CD4-positive, alpha-beta memory T cell (primary cell): ENCODE measurements around the gene PXDC1. TPM values are rescaled to one million over a fixed set of nuclear protein-coding genes. Genes with fewer than 3 reads are reported as not detected.

Experiments used
- CTCF ChIA-PET: fragments of 350-600 bp; sonication (Branson Sonifier 250); formaldehyde crosslinking; loops from one replicate; lab custom pipeline; 2021; ENCODE audit warnings: inconsistent platforms; ENCODE audit not compliant: partially characterized antibody; lab: Charles Lee
- POLR2A ChIA-PET: fragments of 350-600 bp; sonication (Branson Sonifier 250); formaldehyde crosslinking; loops from one replicate; lab custom pipeline; 2021; ENCODE audit not compliant: partially characterized antibody; lab: Charles Lee
- DNase-seq, 5 donors: peaks; one replicate each; pipeline versions ENCODE4 v3.0.0 to v3.0.0-alpha.2; 2020 to 2022; ENCODE audit warnings: mixed read lengths in 1 of 5
- H3K27ac ChIP-seq: one replicate; pipeline ENCODE4 v1.7.0; 2013; ENCODE audit warnings: low read depth, low read length
- H3K27me3 ChIP-seq: 2 replicates; pipeline ENCODE4 v1.7.0; 2013; ENCODE audit warnings: mild to moderate bottlenecking, low read length, moderate library complexity; ENCODE audit not compliant: insufficient read depth
- H3K36me3 ChIP-seq: 2 replicates; pipeline ENCODE4 v1.7.0; 2013; ENCODE audit warnings: mild to moderate bottlenecking, low read length, moderate library complexity; ENCODE audit not compliant: insufficient read depth
- H3K4me1 ChIP-seq: 2 replicates; pipeline ENCODE4 v1.7.0; 2013; ENCODE audit warnings: mild to moderate bottlenecking, low read length, moderate library complexity; ENCODE audit not compliant: insufficient read depth
- H3K4me3 ChIP-seq, 2 donors: one replicate each; pipeline ENCODE4 v1.7.0; 2013; ENCODE audit warnings: low read length in 2 of 2, mild to moderate bottlenecking in 1 of 2
- H3K9me3 ChIP-seq, 2 donors: one replicate each; pipeline ENCODE4 v1.7.0; 2013; ENCODE audit warnings: low read length in 2 of 2, control low read depth in 1 of 2; ENCODE audit not compliant: control insufficient read depth in 1 of 2
- H3K27ac Mint-ChIP-seq, 7 donors: one replicate each; pipeline ENCODE4 v1.8.0; 2020 to 2021; ENCODE audit warnings: mixed read lengths in 7 of 7, mild to moderate bottlenecking in 6 of 7, inconsistent platforms in 3 of 7, moderate library complexity in 3 of 7
- H3K27me3 Mint-ChIP-seq, 2 donors: one replicate each; pipeline ENCODE4 v1.8.0; 2020 to 2021; ENCODE audit warnings: mixed read lengths in 2 of 2
- H3K36me3 Mint-ChIP-seq, 2 donors: one replicate each; pipeline ENCODE4 v1.8.0; 2020 to 2021; ENCODE audit warnings: mixed read lengths in 2 of 2, inconsistent platforms in 1 of 2, mild to moderate bottlenecking in 1 of 2
- H3K4me1 Mint-ChIP-seq, 4 donors: one replicate each; pipeline ENCODE4 v1.8.0; 2020 to 2021; ENCODE audit warnings: mixed read lengths in 4 of 4, mild to moderate bottlenecking in 1 of 4
- H3K4me3 Mint-ChIP-seq, 8 donors: one replicate each; pipeline ENCODE4 v1.8.0; 2020 to 2021; ENCODE audit warnings: mixed read lengths in 8 of 8, mild to moderate bottlenecking in 7 of 8, moderate library complexity in 6 of 8, inconsistent platforms in 3 of 8
- H3K9me3 Mint-ChIP-seq, 8 donors: one replicate each; pipeline ENCODE4 v1.8.0; 2020 to 2021; ENCODE audit warnings: mixed read lengths in 8 of 8, mild to moderate bottlenecking in 5 of 8, inconsistent platforms in 3 of 8, moderate library complexity in 1 of 8
- intact Hi-C: fragments of 100-400 bp; cut with micrococcal nuclease; formaldehyde crosslinking; loops from one replicate; pipeline ENCODE4 v1.15.1; 2023
- polyA plus RNA-seq, 2 donors: library from polyadenylated mRNA; unstranded; fragments of 300-500 nt; fragmentation: Illumina TruSeq; gene quantifications; one replicate each; pipeline ENCODE4 v1.2.3, GENCODE V29; 2021
- total RNA-seq, 2 experiments: library from RNA; stranded (reverse); gene quantifications; one replicate each; pipeline ENCODE4 v1.2.3, GENCODE V29; 2021

The PXDC1 gene
- total and polyA plus RNA-seq, 4 experiments from 2014 or later, result 0.50 to 0.52 TPM; not detected in 2

DNA sequence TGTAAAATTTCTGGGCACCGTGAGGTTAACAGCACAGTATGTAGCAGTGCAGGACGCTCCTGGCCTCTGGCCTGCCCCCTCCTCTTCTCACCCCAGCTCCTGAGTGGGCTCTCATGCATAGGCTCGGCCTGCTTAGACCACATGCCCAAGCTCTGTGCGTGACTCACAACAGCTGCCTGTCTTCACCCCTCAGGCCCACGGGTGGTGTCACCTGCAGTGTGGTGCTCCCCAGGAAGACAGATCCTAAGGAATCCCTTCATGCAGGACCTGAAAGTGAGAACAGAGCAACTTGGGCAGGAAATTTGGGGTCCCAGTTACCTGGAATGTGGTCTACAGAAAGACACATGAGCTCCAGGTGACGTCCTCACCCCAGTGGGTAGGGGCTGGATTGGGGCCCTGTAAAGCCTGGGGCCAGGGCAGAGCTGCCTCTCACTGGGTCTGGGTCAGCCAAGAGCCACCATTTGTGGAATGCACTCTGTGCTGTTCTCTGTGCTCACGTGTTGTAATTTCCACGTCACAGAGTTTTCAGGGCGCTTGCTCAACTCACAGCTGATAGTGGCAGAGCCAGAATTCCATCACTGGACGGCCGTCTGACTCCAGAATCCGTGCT lies 37.0 kb upstream of the PXDC1 start:
- no peaks in the 10 kb centered on the region for H3K27me3 ChIP-seq
- H3K36me3 ChIP-seq, result no peaks in the 10 kb centered on the region
- Mint-ChIP-seq H3K4me3 (no peak overlapping the region), H3K27me3 (peaks cover 0 to under 1% of the 10 kb centered on the region in 2 donors), H3K9me3 (no peaks in the 10 kb centered on the region), H3K36me3 (no peaks in the 10 kb centered on the region), H3K27ac (no peak overlapping the region), H3K4me1 (no peaks in the 10 kb centered on the region)
- H3K4me1 ChIP-seq, result no peaks in the 10 kb centered on the region
- H3K9me3 ChIP-seq, result no peaks in the 10 kb centered on the region
- CTCF ChIA-PET, result no interaction called here
- DNase-seq, result no peak
- POLR2A ChIA-PET, result no interaction called here
- no peak overlapping the region for H3K4me3 ChIP-seq
- H3K27ac ChIP-seq, result no peak overlapping the region
- intact Hi-C loops, result no loop called here

DNA sequence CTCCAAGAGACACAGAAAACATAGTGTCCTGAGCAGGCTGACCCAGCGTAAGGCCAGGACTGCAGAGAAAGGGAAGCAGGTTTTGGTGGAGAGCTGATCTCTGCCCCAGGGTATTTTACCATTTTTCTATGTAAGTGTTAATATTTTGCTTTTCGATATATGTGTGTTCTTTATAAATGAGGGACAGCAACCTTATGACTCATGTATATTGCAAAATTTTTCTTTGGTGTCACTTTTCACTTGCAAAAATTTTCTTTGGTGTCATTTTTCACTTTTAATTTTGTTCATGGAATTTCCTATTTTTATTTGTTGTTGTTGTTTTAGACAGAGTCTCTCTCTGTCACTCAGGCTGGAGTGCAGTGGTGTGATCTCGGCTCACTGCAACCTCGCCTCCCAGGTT lies 34.6 kb upstream of the PXDC1 start:
- Mint-ChIP-seq H3K4me1 (no peaks in the 10 kb centered on the region), H3K9me3 (no peaks in the 10 kb centered on the region), H3K27ac (no peak overlapping the region), H3K4me3 (no peak overlapping the region), H3K27me3 (peaks cover 0 to 4% of the 10 kb centered on the region in 2 donors), H3K36me3 (no peaks in the 10 kb centered on the region)
- CTCF ChIA-PET, result no interaction called here
- POLR2A ChIA-PET, result no interaction called here
- Histone ChIP-seq H3K27me3 (no peaks in the 10 kb centered on the region), H3K4me3 (no peak overlapping the region), H3K36me3 (no peaks in the 10 kb centered on the region), H3K27ac (no peak overlapping the region), H3K9me3 (no peaks in the 10 kb centered on the region), H3K4me1 (no peaks in the 10 kb centered on the region)
- intact Hi-C loops, result no loop called here
- DNase-seq, result no peak

DNA sequence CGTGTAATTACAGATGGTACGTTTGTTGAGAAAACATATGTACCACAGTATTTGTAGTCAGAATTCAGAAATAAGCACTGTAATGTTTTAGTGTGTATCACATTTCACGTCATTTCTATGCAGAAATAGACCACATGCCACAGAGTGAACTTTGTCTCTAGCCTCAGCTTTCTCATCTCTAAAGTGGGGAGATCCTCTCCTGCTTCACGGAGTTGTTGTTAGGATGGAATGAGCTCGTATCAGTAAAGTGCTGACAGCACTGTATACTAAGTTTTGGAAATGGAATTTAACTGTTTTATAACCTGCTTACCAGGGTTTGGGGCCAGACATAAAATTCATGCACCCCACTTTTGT lies 34.2 kb upstream of the PXDC1 start:
- no peaks in the 10 kb centered on the region for H3K36me3 Mint-ChIP-seq
- POLR2A ChIA-PET, result no interaction called here

DNA sequence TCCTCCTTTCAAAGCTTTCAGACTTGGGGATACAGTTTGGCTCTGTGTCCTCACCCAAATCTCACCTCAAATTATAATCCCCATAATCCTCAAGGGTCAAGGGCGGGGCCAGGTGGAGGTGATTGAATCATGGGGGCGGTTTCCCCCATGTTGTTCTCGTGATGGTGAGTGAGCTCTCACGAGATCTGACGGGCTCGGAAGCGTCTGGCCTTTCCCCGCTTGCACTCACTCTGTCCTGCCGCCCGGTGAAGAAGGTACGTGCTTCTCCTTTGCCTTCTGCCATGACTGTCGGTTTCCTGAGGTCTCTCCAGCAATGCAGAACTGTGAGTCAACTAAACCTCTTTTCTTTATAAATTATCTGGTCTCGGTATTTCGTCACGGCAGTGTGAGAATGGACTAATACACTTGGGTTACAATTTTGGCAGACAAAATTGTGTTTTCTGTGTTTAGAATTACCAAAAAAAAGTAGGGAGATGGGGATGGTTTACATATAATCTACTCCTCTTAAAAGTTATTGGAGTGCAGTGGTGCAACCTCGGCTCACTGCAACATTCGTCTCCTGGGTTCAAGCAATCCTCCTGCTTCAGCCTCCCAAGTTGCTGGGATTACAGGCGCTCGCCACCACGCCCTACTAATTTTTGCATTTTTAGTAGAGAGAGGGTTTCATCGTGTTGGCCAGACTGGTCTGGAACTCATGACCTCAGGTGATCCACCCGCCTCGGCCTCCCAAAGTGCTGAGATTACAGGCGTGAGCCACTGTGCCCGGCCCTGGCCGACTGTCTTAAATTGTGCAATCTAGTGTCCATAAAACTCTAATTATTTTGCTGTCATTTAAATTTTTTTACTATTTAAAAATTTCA lies 33.6 kb upstream of the PXDC1 start:
- Histone ChIP-seq H3K27ac (no peak overlapping the region), H3K9me3 (no peaks in the 10 kb centered on the region), H3K27me3 (no peaks in the 10 kb centered on the region), H3K4me1 (no peaks in the 10 kb centered on the region), H3K4me3 (no peak overlapping the region), H3K36me3 (no peaks in the 10 kb centered on the region)
- Mint-ChIP-seq H3K4me3 (no peak overlapping the region), H3K27me3 (peaks cover 0 to 5% of the 10 kb centered on the region in 2 donors), H3K27ac (no peak overlapping the region), H3K4me1 (no peaks in the 10 kb centered on the region), H3K36me3 (no peaks in the 10 kb centered on the region), H3K9me3 (no peaks in the 10 kb centered on the region)
- intact Hi-C loops, result no loop called here
- POLR2A ChIA-PET, result no interaction called here
- CTCF ChIA-PET, result no interaction called here
- no peak for DNase-seq

More for the DNA sequence above, 34.2 kb upstream of the PXDC1 start:
- Mint-ChIP-seq H3K9me3 (no peaks in the 10 kb centered on the region), H3K4me3 (no peak overlapping the region), H3K27ac (no peak overlapping the region), H3K4me1 (no peaks in the 10 kb centered on the region), H3K27me3 (peaks cover 0 to 4% of the 10 kb centered on the region in 2 donors)
- no peak for DNase-seq
- H3K27ac ChIP-seq, result no peak overlapping the region
- no peaks in the 10 kb centered on the region for H3K27me3 ChIP-seq
- CTCF ChIA-PET, result no interaction called here
- no peaks in the 10 kb centered on the region for H3K4me1 ChIP-seq
- no peaks in the 10 kb centered on the region for H3K36me3 ChIP-seq
- no peak overlapping the region for H3K4me3 ChIP-seq
- intact Hi-C loops, result no loop called here
- H3K9me3 ChIP-seq, result no peaks in the 10 kb centered on the region

DNA sequence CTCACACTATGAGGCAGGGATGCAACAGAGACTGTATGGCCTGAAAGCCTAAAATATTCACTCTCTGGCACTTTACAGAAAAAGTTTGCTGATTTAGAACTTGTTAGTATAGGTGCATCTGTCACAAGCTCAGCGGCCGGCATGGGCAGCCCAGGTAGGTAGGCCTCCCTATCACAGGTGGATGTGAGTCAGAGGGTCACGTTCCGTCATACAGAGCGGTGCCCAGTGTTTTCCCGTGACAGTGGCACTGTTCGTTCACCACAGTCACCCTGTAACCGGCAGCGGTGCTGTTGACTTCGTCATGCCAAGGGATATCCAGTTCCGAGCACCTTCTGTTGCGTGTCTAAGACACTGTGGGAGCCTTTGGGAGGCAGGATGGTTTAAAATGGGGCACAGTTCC lies 32.9 kb upstream of the PXDC1 start:
- H3K9me3 Mint-ChIP-seq, result no peaks in the 10 kb centered on the region
- Histone ChIP-seq H3K36me3 (no peaks in the 10 kb centered on the region), H3K9me3 (no peaks in the 10 kb centered on the region), H3K27me3 (no peaks in the 10 kb centered on the region), H3K4me3 (no peak overlapping the region), H3K4me1 (no peaks in the 10 kb centered on the region), H3K27ac (no peak overlapping the region)
- no peaks in the 10 kb centered on the region for H3K36me3 Mint-ChIP-seq
- POLR2A ChIA-PET, result no interaction called here
- no peaks in the 10 kb centered on the region for H3K4me1 Mint-ChIP-seq
- no peak overlapping the region for H3K4me3 Mint-ChIP-seq
- intact Hi-C loops, result no loop called here
- CTCF ChIA-PET, result no interaction called here
- no peak overlapping the region for H3K27ac Mint-ChIP-seq
- no peak for DNase-seq
- peaks cover 2 to 11% of the 10 kb centered on the region in 2 donors for H3K27me3 Mint-ChIP-seq

DNA sequence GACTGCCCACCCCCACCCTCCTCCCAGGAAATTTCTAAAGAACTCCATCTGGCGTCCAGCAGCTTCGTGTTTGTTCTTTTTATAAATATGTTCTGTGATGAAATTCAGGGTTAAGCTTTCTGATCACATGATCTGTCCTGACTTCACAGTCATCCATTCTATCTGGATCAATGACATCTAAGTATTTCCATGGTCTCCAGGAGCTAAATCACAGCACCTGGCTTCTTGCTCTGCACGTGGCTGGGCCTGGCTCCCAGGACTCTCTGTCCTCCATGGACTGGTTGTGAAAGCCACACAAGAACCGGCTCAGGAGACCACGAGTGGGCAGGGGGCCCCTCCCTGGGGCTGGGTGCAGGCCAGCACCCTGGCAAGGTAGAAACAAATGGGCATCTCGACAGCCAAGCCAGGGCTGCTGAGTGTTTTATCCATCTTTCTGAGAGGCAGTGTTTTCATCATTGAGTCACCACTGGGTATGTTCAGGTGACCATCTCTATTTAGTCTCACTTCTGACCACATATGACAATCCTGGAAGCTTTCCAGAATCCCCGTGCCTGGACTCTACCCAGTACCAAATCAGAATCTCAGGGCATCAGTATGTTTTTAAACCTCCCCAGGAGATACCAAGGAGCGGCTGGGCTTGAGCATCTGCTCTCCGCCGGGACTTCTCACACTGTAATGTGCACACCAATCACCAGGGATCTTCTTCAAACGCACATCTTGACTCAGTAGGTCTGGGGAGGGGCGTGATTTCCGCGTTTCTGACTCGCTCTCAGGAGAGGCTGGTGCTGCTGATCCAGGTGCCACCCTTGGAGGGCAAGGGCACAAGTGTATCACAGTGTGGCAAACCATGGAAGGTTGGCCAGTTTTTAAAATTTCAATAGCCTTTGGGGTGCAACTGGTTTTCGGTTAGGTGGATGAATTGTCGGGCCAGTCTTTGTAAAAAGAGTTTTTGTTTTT lies 31.6 kb upstream of the PXDC1 start:
- POLR2A ChIA-PET, result interaction anchor here (0.6 kb wide), 1 partner anchor 1814 kb away, joined by 3 read pairs; no protein-coding TSS in a partner anchor
- Histone ChIP-seq H3K36me3 (no peaks in the 10 kb centered on the region), H3K4me1 (no peaks in the 10 kb centered on the region), H3K9me3 (no peaks in the 10 kb centered on the region), H3K27me3 (no peaks in the 10 kb centered on the region), H3K4me3 (no peak overlapping the region), H3K27ac (no peak overlapping the region)
- H3K27ac Mint-ChIP-seq, result no peak overlapping the region
- no peak overlapping the region for H3K4me3 Mint-ChIP-seq
- intact Hi-C loops, result no loop called here
- H3K27me3 Mint-ChIP-seq, result peaks cover 2 to 13% of the 10 kb centered on the region in 2 donors
- no peak for DNase-seq
- no peaks in the 10 kb centered on the region for H3K9me3 Mint-ChIP-seq
- CTCF ChIA-PET, result interaction anchor here (0.6 kb wide), 1 partner anchor 150 kb away, joined by 5 read pairs; no protein-coding TSS in a partner anchor
- H3K4me1 Mint-ChIP-seq, result no peaks in the 10 kb centered on the region
- no peaks in the 10 kb centered on the region for H3K36me3 Mint-ChIP-seq

DNA sequence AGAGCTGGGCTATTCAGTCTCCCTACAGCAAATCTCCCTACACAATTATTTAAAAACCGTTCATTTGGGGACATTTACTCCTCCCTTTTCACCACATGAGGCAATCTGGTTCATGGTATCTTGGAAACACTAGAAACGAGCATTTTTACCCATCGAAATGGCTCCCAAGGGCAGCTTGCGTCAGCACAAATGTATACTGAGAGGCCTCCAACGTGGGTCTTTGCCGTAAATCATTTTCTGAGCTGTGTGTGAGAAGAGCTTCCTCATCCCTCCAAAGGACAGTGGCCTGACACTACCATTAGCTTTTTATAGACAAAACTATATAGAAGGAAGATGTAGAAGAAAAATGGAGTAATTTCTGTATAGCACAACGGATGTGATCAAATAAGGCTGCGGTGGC lies 30.0 kb upstream of the PXDC1 start:
- CTCF ChIA-PET, result interaction anchor here (0.7 kb wide), 1 partner anchor 132 kb away, joined by 3 read pairs; no protein-coding TSS in a partner anchor

More for the DNA sequence above, 30.0 kb upstream of the PXDC1 start:
- no peaks in the 10 kb centered on the region for H3K36me3 ChIP-seq
- POLR2A ChIA-PET, result interaction anchor here (0.6 kb wide), 1 partner anchor 67 kb away, joined by 3 read pairs; the partner anchor contains the start of gene FAM50B
- no peaks in the 10 kb centered on the region for H3K4me1 ChIP-seq
- H3K9me3 ChIP-seq, result no peaks in the 10 kb centered on the region
- Mint-ChIP-seq H3K9me3 (no peaks in the 10 kb centered on the region), H3K36me3 (no peaks in the 10 kb centered on the region), H3K27me3 (peaks cover 4 to 14% of the 10 kb centered on the region in 2 donors), H3K4me1 (peaks cover 0 to 3% (median 1%) of the 10 kb centered on the region in 4 donors), H3K4me3 (no peak overlapping the region), H3K27ac (no peak overlapping the region)
- no peaks in the 10 kb centered on the region for H3K27me3 ChIP-seq
- H3K4me3 ChIP-seq, result no peak overlapping the region
- no peak overlapping the region for H3K27ac ChIP-seq
- intact Hi-C loops, result no loop called here
- no peak for DNase-seq
